Activated naive CD8-positive, alpha-beta T cell treated with anti-CD3 and anti-CD28 coated beads for 36 hours (primary cell): ENCODE results near the gene GIT2. TPM values are rescaled to one million over a fixed set of nuclear protein-coding genes. Genes with fewer than 3 reads are reported as not detected.
"Not testable (repeated sequence)": the region's sequence is repeated elsewhere in the genome, so short reads cannot be mapped to it uniquely, and the experiment has no call there.

Experiments used
- DNase-seq: peaks from one replicate; pipeline ENCODE4 v3.0.0; 2021
- H3K27ac Mint-ChIP-seq: one replicate; pipeline ENCODE4 v1.8.0; 2022; ENCODE audit warnings: mild to moderate bottlenecking, moderate library complexity, mixed read lengths
- H3K27me3 Mint-ChIP-seq: one replicate; pipeline ENCODE4 v1.8.0; 2022; ENCODE audit warnings: mild to moderate bottlenecking, mixed read lengths
- H3K36me3 Mint-ChIP-seq: one replicate; pipeline ENCODE4 v1.8.0; 2021; ENCODE audit warnings: mild to moderate bottlenecking, mixed read lengths
- H3K4me1 Mint-ChIP-seq: one replicate; pipeline ENCODE4 v1.8.0; 2021; ENCODE audit warnings: mixed read lengths
- H3K4me3 Mint-ChIP-seq: one replicate; pipeline ENCODE4 v1.8.0; 2022; ENCODE audit warnings: mild to moderate bottlenecking, moderate library complexity, mixed read lengths
- H3K9me3 Mint-ChIP-seq: one replicate; pipeline ENCODE4 v1.8.0; 2022; ENCODE audit warnings: mixed read lengths
- total RNA-seq, 2 experiments: library from RNA; stranded (reverse); gene quantifications; one replicate each; pipeline ENCODE4 v1.2.3, GENCODE V29; 2021

GIT2 gene
- total RNA-seq, 2 experiments from 2014 or later: 50.6 to 51.0 TPM

DNA sequence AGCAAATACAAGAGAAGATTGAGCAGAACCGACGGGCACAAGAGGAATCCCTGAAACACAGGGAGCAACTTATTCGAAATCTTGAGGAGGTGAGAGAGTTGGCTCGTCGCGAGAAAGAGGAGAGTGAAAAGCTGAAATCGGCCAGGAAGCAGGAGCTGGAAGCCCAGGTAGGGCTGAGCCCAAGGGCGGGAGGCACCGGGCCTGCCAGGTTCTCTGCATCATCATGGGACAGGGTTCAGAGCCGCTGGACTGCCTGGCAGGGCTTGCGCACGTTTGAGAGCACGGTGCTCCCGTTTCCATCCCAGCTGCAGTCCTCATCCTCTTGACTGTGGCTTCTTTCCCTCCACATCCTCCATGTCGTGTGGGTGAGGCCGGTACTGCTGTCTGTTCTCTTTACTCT is 81.7 kb downstream of the GIT2 start:
- H3K27me3 Mint-ChIP-seq: no peaks in the 10 kb centered on the region
- peaks cover 13% of the 10 kb centered on the region for H3K36me3 Mint-ChIP-seq
- H3K9me3 Mint-ChIP-seq: no peaks in the 10 kb centered on the region
- H3K27ac Mint-ChIP-seq: no peak overlapping the region
- no peak overlapping the region for H3K4me3 Mint-ChIP-seq
- no peaks in the 10 kb centered on the region for H3K4me1 Mint-ChIP-seq
- DNase-seq: no peak

DNA sequence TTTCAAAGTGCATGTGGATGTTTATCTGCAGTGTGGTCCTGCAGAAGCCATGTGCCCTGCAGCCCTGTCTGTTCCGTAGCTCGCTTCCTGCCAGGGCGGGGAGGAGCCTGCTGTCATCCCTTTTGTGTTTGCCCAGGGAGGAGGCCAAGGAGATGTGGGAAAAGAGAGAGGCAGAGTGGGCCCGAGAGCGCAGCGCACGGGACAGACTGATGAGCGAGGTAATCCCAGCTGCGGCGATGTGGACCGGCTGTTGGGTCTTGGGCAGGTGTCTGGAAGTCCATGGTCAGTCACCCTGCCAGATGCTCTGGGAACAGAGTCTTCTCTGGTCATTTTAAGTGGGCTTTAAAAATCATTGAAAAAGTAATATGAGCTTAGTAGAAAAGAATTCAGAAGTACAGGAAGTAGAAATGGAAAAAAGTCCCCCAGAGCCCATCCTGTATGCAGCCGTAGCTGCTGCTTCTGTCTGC is 83.3 kb downstream of the GIT2 start:
- DNase-seq: no peak
- Mint-ChIP-seq H3K9me3 (no peaks in the 10 kb centered on the region), H3K4me1 (no peaks in the 10 kb centered on the region), H3K36me3 (peaks cover 13% of the 10 kb centered on the region), H3K4me3 (no peak overlapping the region), H3K27me3 (no peaks in the 10 kb centered on the region), H3K27ac (peak overlapping the region; percentile 34)

DNA sequence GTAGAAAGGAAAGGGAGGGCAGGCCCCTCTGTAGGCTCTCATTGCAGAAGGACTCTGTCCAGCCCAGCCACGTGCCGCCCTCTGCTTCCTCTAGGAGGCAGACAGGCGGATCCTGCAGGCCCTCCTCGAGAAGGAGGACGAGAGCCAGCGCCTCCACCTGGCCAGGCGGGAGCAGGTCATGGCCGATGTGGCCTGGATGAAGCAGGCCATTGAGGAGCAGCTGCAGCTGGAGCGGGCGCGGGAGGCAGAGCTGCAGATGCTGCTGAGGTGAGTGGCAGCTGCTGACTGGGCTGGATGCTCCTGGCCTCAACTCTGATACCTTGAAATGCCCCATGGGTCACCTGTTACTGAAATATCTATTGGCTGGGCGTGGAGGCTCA is 85.2 kb downstream of the GIT2 start:
- Mint-ChIP-seq H3K27ac (no peak overlapping the region), H3K36me3 (peaks cover 5% of the 10 kb centered on the region), H3K27me3 (no peaks in the 10 kb centered on the region), H3K4me3 (no peak overlapping the region), H3K9me3 (no peaks in the 10 kb centered on the region), H3K4me1 (no peaks in the 10 kb centered on the region)
- DNase-seq: peak; percentile 35

DNA sequence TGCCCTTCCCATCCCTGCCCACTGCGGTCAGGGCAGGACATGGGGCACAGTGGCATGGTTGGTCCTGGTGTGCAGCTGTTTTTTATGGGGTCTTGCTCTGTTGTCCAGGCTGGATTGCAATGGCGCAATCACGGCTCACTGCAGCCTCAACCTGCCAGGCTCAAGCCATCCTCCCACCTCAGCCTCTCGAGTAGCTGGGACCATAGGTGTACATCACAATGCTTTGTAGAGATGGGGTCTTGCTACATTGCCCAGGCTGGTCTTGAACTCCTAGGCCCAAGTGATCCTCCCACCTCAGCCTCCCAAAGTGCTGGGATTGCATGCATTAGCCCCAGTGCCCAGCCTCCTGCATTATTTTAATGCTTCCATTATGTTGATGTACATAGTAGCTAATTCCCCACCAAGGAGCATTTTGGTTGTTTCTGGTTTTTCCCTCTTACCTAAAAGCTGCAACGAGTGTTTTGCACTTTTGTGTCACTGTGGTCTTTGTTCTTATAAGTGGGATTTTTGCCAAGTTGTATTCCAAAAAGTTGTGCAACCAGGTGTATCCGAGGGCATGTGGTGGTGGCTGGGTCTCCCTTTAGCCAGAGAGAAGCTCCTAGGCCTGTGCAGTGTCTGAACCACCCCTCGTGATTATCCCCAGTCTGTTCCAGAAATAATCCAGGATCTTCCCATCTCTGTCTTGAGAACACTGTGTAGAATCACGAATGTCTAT is 85.8 kb downstream of the GIT2 start:
- Mint-ChIP-seq H3K27ac (no peak overlapping the region), H3K36me3 (peaks cover 4% of the 10 kb centered on the region), H3K9me3 (no peaks in the 10 kb centered on the region), H3K27me3 (no peaks in the 10 kb centered on the region), H3K4me3 (no peak overlapping the region), H3K4me1 (no peaks in the 10 kb centered on the region)
- no peak for DNase-seq

DNA sequence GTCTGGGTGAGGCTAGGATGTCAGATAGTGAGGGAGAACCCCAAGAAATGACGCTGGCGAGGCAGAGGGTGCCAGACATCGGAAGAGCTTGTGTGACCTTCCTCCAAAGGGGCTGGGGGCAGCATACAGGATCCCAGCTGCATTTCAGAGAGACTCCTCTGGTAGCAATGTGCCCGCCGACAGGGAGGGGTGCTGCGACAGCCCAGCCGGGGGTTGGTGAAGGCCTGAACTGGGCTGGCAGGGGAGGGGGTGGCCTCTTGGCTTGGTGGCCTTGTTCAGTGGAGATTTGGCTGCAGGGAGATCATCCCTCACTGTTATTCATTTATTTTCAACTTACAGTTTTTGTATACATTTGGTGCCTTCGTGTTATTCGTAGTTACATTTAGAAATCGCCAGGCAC is 90.9 kb downstream of the GIT2 start:
- no peak for DNase-seq
- H3K4me3 Mint-ChIP-seq: no peak overlapping the region
- no peaks in the 10 kb centered on the region for H3K9me3 Mint-ChIP-seq
- H3K27ac Mint-ChIP-seq: no peak overlapping the region
- H3K27me3 Mint-ChIP-seq: no peaks in the 10 kb centered on the region
- H3K4me1 Mint-ChIP-seq: peaks cover 9% of the 10 kb centered on the region
- H3K36me3 Mint-ChIP-seq: peaks cover 14% of the 10 kb centered on the region

DNA sequence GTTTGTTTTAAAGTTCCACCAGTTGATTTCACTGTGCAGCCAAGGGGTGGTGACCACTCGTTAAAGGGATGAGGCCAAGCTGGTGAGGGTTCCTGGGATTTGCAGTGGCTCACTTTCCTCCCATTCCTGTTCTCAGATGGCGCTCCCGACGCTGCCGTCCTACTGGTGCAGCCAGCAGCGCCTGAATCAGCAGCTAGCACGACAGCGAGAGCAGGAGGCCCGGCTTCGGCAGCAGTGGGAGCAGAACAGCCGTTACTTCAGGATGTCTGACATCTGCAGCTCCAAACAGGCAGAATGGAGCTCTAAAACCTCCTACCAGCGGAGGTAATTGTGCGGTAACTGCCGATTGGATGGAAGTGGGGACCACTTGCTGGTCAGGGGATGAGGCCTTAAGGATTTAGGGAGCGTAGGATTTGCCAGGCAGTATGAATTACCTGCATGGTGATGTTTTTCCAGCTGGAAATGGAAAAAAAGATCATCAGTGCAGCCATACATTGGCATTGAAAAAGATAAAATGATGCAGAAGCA is 93.2 kb downstream of the GIT2 start:
- H3K9me3 Mint-ChIP-seq: no peaks in the 10 kb centered on the region
- peaks cover 14% of the 10 kb centered on the region for H3K36me3 Mint-ChIP-seq
- no peak for DNase-seq
- H3K27ac Mint-ChIP-seq: no peak overlapping the region
- H3K27me3 Mint-ChIP-seq: no peaks in the 10 kb centered on the region
- no peak overlapping the region for H3K4me3 Mint-ChIP-seq
- H3K4me1 Mint-ChIP-seq: peaks cover 18% of the 10 kb centered on the region

DNA sequence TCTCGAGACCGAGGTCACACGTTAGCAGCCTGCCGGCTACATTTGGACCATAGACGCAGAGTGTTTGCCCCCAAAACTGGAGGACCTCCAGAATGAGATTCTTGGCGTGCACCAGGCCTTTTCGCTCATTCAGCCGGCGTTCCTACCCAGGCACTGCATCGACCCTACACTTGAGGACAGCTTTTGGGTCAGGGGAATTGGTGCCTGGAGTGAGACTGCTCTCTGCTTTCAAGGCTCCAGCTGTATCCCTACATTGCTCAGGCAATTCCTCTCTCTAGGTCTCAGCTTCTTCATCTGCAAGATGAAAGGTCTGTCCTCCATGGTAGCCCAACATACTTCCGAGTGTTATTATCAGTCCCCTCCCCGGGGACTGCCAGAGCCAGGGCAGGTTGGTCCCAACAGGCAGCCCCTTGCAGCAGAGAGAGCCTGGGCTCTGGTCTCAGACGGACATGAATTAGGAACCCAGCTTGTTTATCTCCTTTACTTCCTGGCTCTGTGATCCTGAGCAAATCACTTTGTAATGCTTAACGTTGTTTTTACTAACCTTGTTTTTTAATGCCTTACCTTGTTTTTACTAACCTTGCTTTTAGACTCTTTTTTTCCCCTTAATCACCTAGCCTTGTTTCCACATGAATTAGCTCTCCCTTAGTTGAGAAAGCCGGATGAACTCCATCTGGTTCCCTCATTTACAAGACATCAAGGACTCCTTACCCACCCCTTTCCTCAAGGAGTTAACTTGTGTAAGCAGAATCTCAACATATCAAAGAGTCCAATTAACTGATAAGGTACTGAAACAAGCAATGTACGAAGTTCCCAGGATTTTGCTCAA is 95.2 kb downstream of the GIT2 start:
- peak overlapping the region; percentile 96 for H3K27ac Mint-ChIP-seq
- no peak for DNase-seq
- no peaks in the 10 kb centered on the region for H3K9me3 Mint-ChIP-seq
- H3K27me3 Mint-ChIP-seq: no peaks in the 10 kb centered on the region
- peaks cover 18% of the 10 kb centered on the region for H3K4me1 Mint-ChIP-seq
- H3K36me3 Mint-ChIP-seq: peaks cover 14% of the 10 kb centered on the region
- peak overlapping the region; percentile 99 for H3K4me3 Mint-ChIP-seq

DNA sequence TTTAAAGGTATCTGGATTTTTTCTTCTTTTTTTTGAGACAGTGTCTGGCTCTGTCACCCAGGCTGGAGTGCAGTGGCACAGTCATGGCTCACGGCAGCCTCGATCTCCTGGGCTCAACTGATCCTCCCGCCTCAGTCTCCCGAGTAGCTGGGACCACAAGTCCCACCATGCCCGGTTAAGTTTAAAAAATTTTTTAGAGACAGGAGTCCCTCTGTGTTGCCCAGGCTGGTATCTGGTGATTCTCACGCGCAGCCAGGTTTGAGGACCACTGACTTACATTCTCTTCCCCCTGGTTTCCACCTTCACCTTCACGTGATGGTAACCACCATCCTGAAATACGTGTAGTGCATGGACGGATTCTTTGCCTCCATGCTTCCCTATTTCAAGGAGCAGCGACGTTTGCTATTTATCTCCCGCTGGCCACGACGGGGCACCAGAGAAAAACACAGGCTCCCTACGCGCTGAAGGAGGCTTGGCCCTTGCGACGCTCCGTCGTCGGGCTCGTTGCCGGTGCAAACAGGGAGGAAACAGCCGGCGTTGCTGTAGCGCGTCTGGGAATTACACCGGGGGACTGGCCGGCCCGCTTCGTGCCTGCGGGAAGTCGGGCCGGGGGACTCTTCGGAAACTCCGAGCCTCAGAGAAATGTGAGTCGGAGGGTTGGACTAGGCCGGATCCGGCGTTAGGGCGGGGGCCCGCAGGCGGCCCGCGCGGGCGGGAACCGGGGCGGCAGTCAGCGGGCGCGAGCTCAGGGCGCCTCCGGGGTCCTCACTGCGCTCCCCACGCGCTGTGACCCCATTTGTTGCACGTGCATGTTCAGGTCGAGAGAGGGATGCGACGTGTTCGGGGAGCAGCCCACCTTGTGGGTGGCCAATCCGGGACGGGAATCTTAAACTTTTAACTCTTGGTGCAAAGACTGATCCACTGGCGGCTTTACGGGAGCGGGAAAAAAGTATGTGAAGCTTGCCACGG is 96.1 kb downstream of the GIT2 start, which contains the start of gene TCHP:
TSS of gene TCHP (plus strand) at position 492 of the 969 bp plus-strand sequence. CDS start 2,753 bp downstream, outside the sequence.
- H3K27ac Mint-ChIP-seq: peak within 1 kb of the TSS; percentile 96
- no peaks in the 10 kb centered on the region for H3K9me3 Mint-ChIP-seq
- no peaks in the 10 kb centered on the region for H3K27me3 Mint-ChIP-seq
- peak; percentile 76 for DNase-seq
- peaks cover 12% of the 10 kb centered on the region for H3K36me3 Mint-ChIP-seq
- peaks cover 18% of the 10 kb centered on the region for H3K4me1 Mint-ChIP-seq
- peak within 1 kb of the TSS; percentile 99 for H3K4me3 Mint-ChIP-seq

DNA sequence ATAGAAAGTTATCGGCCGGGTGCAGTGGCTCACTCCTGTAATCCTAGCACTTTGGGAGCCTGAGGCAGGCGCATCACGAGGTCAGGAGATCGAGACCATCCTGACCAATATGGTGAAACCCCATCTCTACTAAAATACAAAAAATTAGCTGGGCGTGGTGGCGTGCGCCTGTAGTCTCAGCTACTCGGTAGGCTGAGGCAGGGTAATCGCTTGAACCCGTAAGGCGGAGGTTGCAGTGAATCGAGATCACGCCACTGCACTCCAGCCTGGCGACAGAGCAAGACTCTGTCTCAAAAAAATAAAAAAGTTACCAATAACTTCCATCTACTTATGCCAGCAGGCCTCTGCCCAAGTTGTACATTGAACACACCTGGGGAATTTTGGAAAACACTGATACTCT is 96.8 kb downstream of the GIT2 start:
- not testable (repeated sequence) for H3K9me3 Mint-ChIP-seq, H3K27me3 Mint-ChIP-seq, DNase-seq, H3K36me3 Mint-ChIP-seq
- H3K4me1 Mint-ChIP-seq: peaks cover 18% of the 10 kb centered on the region
- H3K27ac Mint-ChIP-seq: peak overlapping the region; percentile 96
- peak overlapping the region; percentile 99 for H3K4me3 Mint-ChIP-seq

DNA sequence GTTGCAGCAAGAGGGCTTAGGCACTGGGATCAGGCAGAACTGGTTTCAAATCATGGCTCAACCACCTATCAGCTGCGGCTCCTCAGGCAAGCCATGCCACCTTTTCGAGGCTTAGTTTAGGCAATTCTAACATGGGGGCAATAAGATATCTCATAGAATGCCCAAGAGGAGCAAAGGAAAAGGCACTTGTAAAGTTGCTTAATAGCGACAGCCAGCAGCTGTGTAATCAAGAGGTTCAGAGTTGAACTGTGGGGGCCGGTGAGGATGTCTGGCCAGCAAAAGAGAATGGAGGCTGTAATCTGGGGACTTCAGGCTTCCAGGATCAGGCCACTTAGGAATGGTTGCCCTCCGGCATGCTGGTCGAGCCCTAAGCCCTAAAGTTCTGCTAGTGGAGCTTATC is 99.1 kb downstream of the GIT2 start:
- H3K36me3 Mint-ChIP-seq: peaks cover 3% of the 10 kb centered on the region
- no peak for DNase-seq
- no peak overlapping the region for H3K4me3 Mint-ChIP-seq
- H3K9me3 Mint-ChIP-seq: no peaks in the 10 kb centered on the region
- peaks cover 18% of the 10 kb centered on the region for H3K4me1 Mint-ChIP-seq
- H3K27ac Mint-ChIP-seq: no peak overlapping the region
- H3K27me3 Mint-ChIP-seq: no peaks in the 10 kb centered on the region

DNA sequence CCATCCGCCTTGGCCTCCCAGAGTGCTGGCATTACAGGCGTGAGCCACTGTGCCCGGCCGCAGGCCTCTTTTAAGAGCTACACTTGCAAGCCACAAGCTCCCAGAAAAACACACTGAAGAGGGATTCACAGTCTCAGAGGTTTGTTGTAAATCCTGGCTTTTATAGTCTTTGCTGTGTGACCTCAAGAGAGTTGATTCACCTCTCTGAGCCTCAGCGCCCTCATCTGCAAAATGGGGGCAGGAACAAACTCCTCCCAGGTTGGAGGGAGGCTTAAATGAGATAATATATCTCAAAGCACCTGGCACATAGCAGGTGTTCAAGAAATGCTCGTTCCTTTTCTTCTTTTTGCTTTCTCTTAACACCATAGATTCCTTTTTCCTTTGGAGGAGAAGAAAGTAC is 100.0 kb downstream of the GIT2 start:
- peaks cover 3% of the 10 kb centered on the region for H3K36me3 Mint-ChIP-seq
- no peak for DNase-seq
- peaks cover 12% of the 10 kb centered on the region for H3K4me1 Mint-ChIP-seq
- H3K27me3 Mint-ChIP-seq: no peaks in the 10 kb centered on the region
- H3K4me3 Mint-ChIP-seq: no peak overlapping the region
- H3K9me3 Mint-ChIP-seq: no peaks in the 10 kb centered on the region
- no peak overlapping the region for H3K27ac Mint-ChIP-seq

DNA sequence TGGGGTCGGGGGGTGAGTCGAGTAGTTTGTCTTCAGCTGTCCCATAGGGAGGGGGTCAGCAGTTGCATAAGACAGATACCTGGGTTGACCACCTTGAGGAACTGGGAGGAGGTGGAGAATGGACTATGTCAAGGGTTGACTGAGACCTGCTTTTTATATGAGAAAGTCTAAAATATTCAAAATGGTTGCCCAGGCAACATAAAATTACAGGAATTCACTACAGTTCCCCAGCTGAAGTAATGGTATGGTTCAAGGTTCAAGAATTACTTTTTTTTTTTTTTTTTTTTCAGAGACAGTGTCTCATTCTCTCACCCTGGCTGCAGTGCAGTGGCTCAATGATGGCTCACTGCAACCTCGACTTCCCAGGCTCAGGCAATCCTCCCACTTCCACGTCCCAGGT is 101.2 kb downstream of the GIT2 start:
- no peaks in the 10 kb centered on the region for H3K9me3 Mint-ChIP-seq
- H3K4me1 Mint-ChIP-seq: peaks cover 8% of the 10 kb centered on the region
- H3K36me3 Mint-ChIP-seq: no peaks in the 10 kb centered on the region
- H3K27me3 Mint-ChIP-seq: no peaks in the 10 kb centered on the region
- no peak for DNase-seq
- H3K4me3 Mint-ChIP-seq: no peak overlapping the region
- H3K27ac Mint-ChIP-seq: no peak overlapping the region

DNA sequence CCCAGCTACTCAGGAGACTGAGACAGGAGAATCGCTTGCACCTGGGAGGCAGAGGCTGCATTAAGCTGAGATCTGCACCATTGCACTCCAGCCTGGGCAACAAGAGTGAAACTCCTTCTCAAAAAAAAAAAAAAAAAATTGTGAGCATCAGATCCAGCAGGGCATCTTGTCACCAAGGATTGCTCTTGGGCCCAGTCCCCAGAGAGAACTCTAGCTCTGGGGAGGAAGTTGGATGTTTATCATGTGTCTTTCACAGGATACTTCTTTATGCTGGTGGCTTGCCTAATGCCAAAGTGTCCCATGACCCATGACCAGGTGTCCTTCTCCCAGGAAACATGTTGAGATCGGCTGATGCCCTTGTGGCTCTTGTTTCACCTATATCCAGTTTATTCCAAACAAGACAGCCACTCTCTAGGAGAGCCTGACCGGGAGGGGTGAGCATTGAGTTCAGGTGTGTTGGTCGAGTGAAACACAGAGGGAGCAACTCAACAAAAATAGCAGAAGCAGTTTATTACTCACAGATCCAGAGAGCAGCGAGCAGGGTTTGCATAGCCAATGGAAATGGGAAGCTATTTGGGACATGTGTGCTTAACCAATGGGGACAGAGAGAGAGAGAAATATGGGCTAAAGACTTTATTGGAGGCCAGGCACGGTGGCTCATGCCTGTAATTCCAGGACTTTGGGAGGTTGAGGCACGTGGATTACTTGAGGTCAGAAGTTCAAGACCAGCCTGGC is 102.7 kb downstream of the GIT2 start:
- no peaks in the 10 kb centered on the region for H3K27me3 Mint-ChIP-seq
- H3K27ac Mint-ChIP-seq: no peak overlapping the region
- DNase-seq: no peak
- H3K4me1 Mint-ChIP-seq: peaks cover 9% of the 10 kb centered on the region
- no peak overlapping the region for H3K4me3 Mint-ChIP-seq
- H3K9me3 Mint-ChIP-seq: no peaks in the 10 kb centered on the region
- H3K36me3 Mint-ChIP-seq: no peaks in the 10 kb centered on the region

DNA sequence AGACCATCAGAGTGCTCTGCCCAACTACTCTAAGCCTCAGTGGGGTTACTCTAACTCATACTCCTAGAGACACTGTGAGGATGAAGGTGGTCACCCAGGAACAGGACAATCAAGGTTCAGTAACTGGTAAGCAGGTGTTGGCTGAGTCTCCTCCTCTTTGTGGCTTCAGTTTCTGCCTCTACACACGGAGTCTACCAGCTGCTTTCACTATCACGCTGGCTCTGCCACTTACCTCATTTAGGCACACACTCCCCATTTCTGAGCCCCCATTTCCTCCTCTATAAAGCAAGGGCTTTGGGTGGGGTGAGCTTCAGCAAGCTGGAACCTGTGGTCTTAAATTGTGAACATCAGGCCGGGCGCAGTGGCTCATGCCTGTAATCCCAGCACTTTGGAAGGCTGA is 103.4 kb downstream of the GIT2 start:
- Mint-ChIP-seq H3K4me1 (peaks cover 16% of the 10 kb centered on the region), H3K4me3 (no peak overlapping the region), H3K9me3 (no peaks in the 10 kb centered on the region), H3K36me3 (no peaks in the 10 kb centered on the region), H3K27ac (no peak overlapping the region), H3K27me3 (no peaks in the 10 kb centered on the region)
- DNase-seq: peak; percentile 13
